HG02884 (cell line): ENCODE results near the gene NAPA.

Source experiments
- ATAC-seq: cut with Tn5 transposase; IDR thresholded peaks from one replicate; pipeline ENCODE4 v1.9.1; 2021; ENCODE audit warnings: mild to moderate bottlenecking, moderate library complexity; ENCODE audit not compliant: unreplicated experiment

NAPA gene

GRCh38 chr19:47464675-47465419 lies 50.0 kb downstream of the NAPA start:
- ATAC-seq = no peak

GRCh38 chr19:47461876-47462275 lies 53.0 kb downstream of the NAPA start:
- no peak for ATAC-seq

- no peak for ATAC-seq
Observed at GRCh38 chr19:47459477-47459876, 55.4 kb downstream of the NAPA start.

GRCh38 chr19:47458672-47459071 lies 56.2 kb downstream of the NAPA start:
- no peak for ATAC-seq

GRCh38 chr19:47456721-47457474 lies 58.0 kb downstream of the NAPA start:
- no peak for ATAC-seq

GRCh38 chr19:47450478-47450877 lies 64.4 kb downstream of the NAPA start:
- no peak for ATAC-seq

- ATAC-seq = no peak
Observed at GRCh38 chr19:47448360-47448727, 66.5 kb downstream of the NAPA start.

GRCh38 chr19:47447470-47448359 lies 67.1 kb downstream of the NAPA start:
- ATAC-seq = no peak

- ATAC-seq = no peak
Observed at GRCh38 chr19:47446534-47447469, 68.1 kb downstream of the NAPA start.

- ATAC-seq = no peak
Observed at GRCh38 chr19:47445937-47446402, 68.9 kb downstream of the NAPA start.

- no peak for ATAC-seq
Observed at GRCh38 chr19:47445527-47445926, 69.3 kb downstream of the NAPA start.

- ATAC-seq = no peak
Observed at GRCh38 chr19:47444388-47444821, 70.5 kb downstream of the NAPA start.

- ATAC-seq = no peak
Observed at GRCh38 chr19:47443331-47443730, 71.5 kb downstream of the NAPA start.

GRCh38 chr19:47438793-47439220 lies 76.1 kb downstream of the NAPA start:
- no peak for ATAC-seq
